Activated T-cell treated with anti-CD3 and anti-CD28 coated beads, Interleukin-2, amount 50 U/mL, for 48 hours (primary cell): ENCODE data around the gene FOXN1.

Experiments
- DNase-seq, 2 experiments: peaks; one replicate each; pipeline ENCODE4 v3.0.0-alpha.2; 2020

FOXN1 gene

DNA sequence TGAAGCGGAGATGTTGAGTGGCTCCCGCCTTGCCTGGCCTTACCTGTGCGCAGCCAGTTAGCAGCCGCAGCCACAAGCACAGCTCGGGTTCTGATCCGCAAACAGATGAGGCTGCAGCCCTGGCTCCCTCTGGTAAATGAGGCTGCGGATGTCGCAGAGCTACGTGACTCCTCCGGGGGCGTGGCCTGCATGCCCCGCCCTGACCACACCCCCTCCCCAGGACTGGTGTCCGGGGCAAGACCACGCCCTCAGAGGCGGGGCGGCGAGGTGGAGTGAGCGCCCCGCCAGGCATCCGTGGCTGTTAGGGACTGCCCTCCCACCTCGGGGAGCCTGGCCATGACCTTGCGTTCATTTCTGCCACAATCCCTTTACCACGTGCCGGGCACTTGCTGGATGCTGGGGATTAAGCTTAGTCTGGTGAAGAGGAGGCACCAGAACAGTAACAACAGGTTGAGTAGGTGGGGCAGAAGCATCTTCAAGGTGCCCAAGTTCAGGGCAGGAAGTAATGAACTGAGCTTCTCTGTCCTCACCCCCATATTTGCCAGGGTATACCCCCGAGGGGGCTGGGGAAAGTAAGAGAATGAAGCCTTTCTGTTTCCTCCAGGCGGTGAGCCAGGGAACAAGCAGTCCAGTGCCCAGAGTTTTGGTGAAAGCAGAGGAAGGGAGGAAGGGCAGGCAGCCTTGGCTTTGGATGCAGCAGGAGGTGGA, 70.8 kb downstream of the FOXN1 start, which contains the start of gene ALDOC:
TSS of gene ALDOC (minus strand) at position 138 of the 708 bp plus-strand sequence. CDS start 1,363 bp downstream, outside the sequence.
- DNase-seq, result peak; percentile 98 to 99

DNA sequence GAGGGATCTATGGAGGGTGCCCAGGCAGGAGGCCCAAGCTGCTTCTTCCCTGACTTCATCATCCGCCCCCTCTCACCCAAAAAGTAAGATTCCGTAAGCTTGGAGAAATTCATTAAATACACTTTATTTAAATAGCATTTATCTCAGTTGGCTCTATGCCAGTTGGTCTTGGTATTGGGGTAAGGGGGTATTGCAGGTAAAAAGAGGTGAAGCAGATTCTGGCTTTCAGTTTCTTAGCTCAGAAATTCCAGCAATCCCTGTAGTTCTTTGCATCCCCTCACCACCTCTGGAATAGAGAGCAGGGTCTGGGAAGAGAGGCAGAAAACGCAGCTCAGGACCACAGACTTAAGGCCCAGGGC, 71.3 kb downstream of the FOXN1 start:
- DNase-seq, result no peak

DNA sequence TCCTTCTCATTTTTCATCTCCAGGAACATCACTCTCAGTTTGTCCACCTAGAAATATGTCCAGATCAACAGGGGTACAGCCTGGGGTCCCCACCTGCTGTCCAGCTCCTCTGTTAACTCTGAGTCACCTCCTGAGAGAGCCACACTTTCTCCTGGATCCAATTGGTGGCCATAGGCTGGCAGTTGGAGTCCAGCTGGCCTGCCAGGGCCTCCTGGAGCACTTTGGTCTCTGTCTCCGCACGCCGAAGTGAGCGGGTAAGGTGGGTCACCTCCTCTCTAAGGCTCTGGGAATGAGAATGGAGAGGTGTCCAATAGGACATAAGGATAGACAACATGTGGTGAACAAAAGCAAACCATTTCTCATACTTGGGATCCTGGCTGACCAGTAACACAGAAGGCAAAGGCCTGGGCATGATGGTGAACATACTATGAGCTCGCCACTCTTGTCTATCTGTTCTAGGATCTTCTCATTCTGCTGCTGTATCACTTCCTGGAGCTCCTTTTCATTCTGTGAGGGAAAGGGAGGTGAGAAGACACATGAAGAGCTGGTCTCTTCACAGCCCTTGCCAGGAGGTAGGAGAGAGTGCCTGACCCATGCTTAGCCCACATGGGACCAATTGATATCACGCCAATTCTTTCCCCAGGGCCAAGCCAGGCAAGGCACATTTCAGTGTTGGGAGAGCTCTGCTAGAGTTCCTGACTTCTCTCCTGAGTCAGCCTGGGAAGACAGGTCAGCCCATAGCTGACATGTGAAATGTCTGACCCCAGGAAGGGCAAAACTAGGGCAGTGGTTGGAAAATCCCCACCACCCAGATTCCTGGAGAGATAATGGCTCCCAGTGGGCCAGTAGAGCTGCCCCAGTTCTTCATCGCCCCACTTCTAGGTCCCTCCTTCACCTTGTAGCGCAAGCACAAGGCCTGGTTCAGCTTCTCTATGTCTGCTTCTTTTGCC, 72.4 kb downstream of the FOXN1 start:
- DNase-seq, result no peak

DNA sequence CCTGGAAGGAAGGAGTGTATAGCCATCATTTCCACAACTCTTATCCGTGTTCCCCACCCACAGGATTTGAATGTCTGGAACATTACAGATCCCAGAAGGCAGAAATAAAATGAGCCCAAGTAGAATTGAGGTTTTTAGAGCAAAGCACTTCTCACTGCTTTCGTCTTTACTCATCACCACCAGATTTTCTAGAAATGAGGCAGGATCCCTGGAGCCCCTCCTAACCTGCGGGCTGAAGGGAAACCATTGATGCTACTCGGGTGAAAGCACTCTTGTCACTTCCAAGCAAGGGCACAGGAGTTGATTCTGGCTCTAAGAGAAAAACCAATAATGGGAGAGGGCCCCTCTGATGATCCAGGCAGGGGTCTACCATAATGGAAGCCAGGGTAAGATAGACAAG, 73.4 kb downstream of the FOXN1 start:
- DNase-seq, result peak; percentile 59 to 61

DNA sequence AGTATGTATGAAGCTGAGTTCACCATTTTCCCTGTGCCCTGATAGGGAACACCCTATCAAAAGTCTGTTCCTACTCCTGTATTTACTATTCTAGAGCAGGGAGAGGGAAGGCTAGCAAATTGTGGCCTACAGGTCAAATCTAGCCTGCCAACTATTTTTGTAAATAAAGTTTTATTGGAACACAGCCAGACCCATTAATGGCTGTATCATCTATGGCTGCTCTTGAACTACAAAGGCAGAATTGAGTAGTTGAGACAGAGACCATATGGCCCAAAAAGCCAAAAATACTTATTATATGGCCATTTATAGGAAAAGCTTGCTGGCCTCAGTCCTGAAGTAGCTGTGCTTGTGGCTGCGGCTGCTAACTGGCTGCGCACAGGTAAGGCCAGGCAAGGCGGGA, 74.8 kb downstream of the FOXN1 start:
- no peak for DNase-seq

DNA sequence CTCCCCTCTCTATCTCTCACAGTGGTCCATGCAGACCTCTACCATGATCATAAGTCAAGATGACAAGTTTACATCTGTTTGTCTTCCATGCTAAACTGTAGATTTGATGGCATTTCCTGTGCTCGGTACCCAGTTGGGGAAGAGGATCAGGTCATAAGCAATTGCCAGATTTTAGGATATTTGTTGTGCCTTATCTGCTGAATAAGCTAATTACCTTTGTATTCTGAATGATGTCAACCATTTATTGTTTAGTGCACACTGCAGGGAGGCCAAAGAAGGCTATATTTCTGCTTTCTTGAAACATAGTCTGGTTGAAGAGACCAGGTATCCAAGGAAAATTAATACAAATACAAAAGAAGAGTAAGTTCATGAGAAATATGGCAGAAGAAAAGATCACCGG, 76.4 kb downstream of the FOXN1 start:
- no peak for DNase-seq

DNA sequence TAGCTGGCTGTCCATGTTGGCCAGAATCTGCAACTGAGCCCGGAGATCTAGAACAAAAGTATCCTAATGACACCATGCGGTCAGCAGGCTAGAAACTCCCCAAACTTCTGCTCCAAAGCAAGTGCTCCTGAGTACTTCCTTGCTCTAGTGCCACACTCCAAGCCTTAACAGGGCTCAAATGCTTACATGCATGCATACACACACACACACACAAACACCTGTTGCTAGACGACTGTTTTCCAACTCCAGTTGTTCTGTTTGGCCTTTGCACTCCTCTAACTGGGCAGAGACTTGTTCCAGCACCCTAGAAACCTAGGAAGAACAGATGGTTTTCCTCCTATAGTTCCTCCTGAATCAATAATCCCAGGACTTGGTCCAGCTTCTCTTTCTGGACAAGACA, 78.3 kb downstream of the FOXN1 start:
- no peak for DNase-seq

DNA sequence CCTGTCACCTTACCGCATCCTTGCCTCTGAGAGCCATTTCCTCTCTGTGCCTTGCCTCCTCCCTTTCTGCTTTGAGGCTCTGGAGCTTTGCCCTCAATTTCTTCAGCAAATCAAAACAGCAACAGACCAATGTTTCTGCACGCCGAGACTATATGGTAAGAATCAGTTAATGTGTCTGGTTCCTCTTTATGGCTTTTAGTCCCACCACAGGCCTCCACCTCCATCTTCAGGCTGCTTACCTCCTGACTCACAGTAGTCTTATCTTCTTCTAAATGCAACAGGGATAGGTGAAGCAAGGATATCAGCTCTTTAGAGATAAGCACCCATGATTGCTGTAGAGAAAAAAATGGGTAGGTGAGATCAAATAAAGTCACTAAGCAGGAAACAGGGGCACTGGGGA, 79.7 kb downstream of the FOXN1 start:
- no peak for DNase-seq
